B cell (primary cell): Measurements from ENCODE around the gene CETP. TPM values are rescaled to one million over a fixed set of nuclear protein-coding genes. Genes with fewer than 3 reads are reported as not detected.

Source experiments
- ATAC-seq: fragments of 200-7000 bp; cut with Tn5 transposase; one replicate; pipeline ENCODE4 v1.10.0; 2021; ENCODE audit warnings: low read depth, mild to moderate bottlenecking, moderate number of reproducible peaks, moderate library complexity
- CTCF ChIA-PET: fragments of 350-600 bp; sonication (Branson Sonifier 250); formaldehyde crosslinking; loops from one replicate; lab custom pipeline; 2021; ENCODE audit warnings: antibody characterized with exemption, inconsistent platforms; lab: Charles Lee
- POLR2A ChIA-PET: fragments of 350-600 bp; sonication (Branson Sonifier 250); formaldehyde crosslinking; loops from one replicate; lab custom pipeline; 2021; ENCODE audit warnings: antibody characterized with exemption; lab: Charles Lee
- DNase-seq: peaks from one replicate; pipeline ENCODE4 v3.0.0; 2013
- H2AFZ ChIP-seq: 2 replicates; pipeline ENCODE4 v1.6.1; 2012; ENCODE audit warnings: mild to moderate bottlenecking, low read depth, low read length; ENCODE audit not compliant: insufficient read depth, poor library complexity, severe bottlenecking
- H3K27ac ChIP-seq, 2 donors: 1 replicate in 1 of 2; 2 replicates in 1 of 2; pipeline ENCODE4 v1.5.1; 2012 to 2013; ENCODE audit warnings: low read length in 2 of 2, mild to moderate bottlenecking in 2 of 2, moderate library complexity in 1 of 2
- H3K27me3 ChIP-seq, 4 experiments: fragments of 200-600 bp in 1 of 4; sonication (generic) in 1 of 4; replicated peaks in 1 of 4; 1 replicate in 2 of 4; 2 replicates in 2 of 4; pipeline versions ENCODE4 v1.6.1 to v1.7.0; 2013 to 2016; ENCODE audit warnings: low read length in 3 of 4, mild to moderate bottlenecking in 2 of 4, mixed read lengths in 1 of 4, moderate library complexity in 1 of 4; ENCODE audit not compliant: insufficient read depth in 4 of 4, control insufficient read depth in 3 of 4; ENCODE audit errors: control extremely low read depth in 1 of 4
- H3K36me3 ChIP-seq, 2 experiments: replicated peaks in 1 of 2; 1 replicate in 1 of 2; 2 replicates in 1 of 2; pipeline versions ENCODE4 v1.6.1 to v1.7.1; 2013; ENCODE audit warnings: low read length in 1 of 2; ENCODE audit not compliant: insufficient read depth in 2 of 2, control insufficient read depth in 1 of 2; ENCODE audit errors: control extremely low read depth in 1 of 2, extremely low read depth in 1 of 2
- H3K4me1 ChIP-seq, 2 donors: fragments of 200-600 bp in 1 of 2; sonication (generic) in 1 of 2; 1 replicate in 1 of 2; 2 replicates in 1 of 2; pipeline versions ENCODE4 v1.5.1 to v1.6.1; 2013 to 2017; ENCODE audit warnings: low read length in 2 of 2; ENCODE audit not compliant: control insufficient read depth in 2 of 2, insufficient read depth in 2 of 2
- H3K4me2 ChIP-seq: replicated peaks from 2 replicates; pipeline ENCODE3; 2012; ENCODE audit warnings: mild to moderate bottlenecking, low read depth, low read length; ENCODE audit not compliant: poor library complexity, severe bottlenecking
- H3K4me3 ChIP-seq, 5 experiments: fragments of 200-600 bp in 1 of 5; sonication (generic) in 1 of 5; 1 replicate in 3 of 5; 2 replicates in 2 of 5; pipeline versions ENCODE4 v1.5.1 to v1.7.0; 2011 to 2016; ENCODE audit warnings: low read length in 4 of 5, mild to moderate bottlenecking in 4 of 5, low read depth in 2 of 5, control low read depth in 1 of 5, moderate library complexity in 1 of 5; ENCODE audit not compliant: insufficient read depth in 1 of 5; ENCODE audit errors: control extremely low read depth in 1 of 5, extremely low read depth in 1 of 5
- H3K79me2 ChIP-seq: fragments of 200-600 bp; sonication (generic); one replicate; pipeline ENCODE4 v1.6.0; 2016; ENCODE audit warnings: low read length; ENCODE audit not compliant: control insufficient read depth, insufficient read depth
- H3K9ac ChIP-seq: fragments of 200-600 bp; sonication (generic); 2 replicates; pipeline ENCODE4 v1.6.1; 2017; ENCODE audit warnings: mild to moderate bottlenecking, low read length, moderate library complexity
- H3K9me3 ChIP-seq, 3 donors: one replicate each; pipeline versions ENCODE4 v1.6.1 to v1.7.1; 2013; ENCODE audit warnings: low read length in 2 of 3; ENCODE audit not compliant: control insufficient read depth in 2 of 3, insufficient read depth in 1 of 3; ENCODE audit errors: control extremely low read depth in 1 of 3
- H4K20me1 ChIP-seq: 2 replicates; pipeline ENCODE4 v1.6.0; 2012; ENCODE audit warnings: mild to moderate bottlenecking, low read length; ENCODE audit not compliant: insufficient read depth, control insufficient read depth, poor library complexity, severe bottlenecking
- H3K27ac Mint-ChIP-seq: one replicate; pipeline ENCODE4 v1.8.0; 2021; ENCODE audit warnings: mixed read lengths
- H3K27me3 Mint-ChIP-seq: one replicate; pipeline ENCODE4 v1.8.0; 2021; ENCODE audit warnings: mixed read lengths
- H3K4me1 Mint-ChIP-seq: one replicate; pipeline ENCODE4 v1.8.0; 2021; ENCODE audit warnings: mixed read lengths
- H3K4me3 Mint-ChIP-seq: one replicate; pipeline ENCODE4 v1.8.0; 2021; ENCODE audit warnings: mixed read lengths
- H3K9me3 Mint-ChIP-seq: one replicate; pipeline ENCODE4 v1.8.0; 2022; ENCODE audit warnings: mixed read lengths; ENCODE audit not compliant: insufficient read depth
- EZH2 ChIP-seq: IDR thresholded peaks from 2 replicates; pipeline ENCODE4 v1.6.1; 2012; ENCODE audit warnings: borderline replicate concordance, low read depth, mild to moderate bottlenecking, moderate library complexity, low read length; ENCODE audit not compliant: insufficient read depth, poor library complexity, severe bottlenecking
- WGBS: methylation state at CpG from one replicate; pipeline ENCODE4 v1.1.5; 2013; ENCODE audit warnings: missing lambda C conversion rate; ENCODE audit not compliant: insufficient coverage; 5-methylcytosine and 5-hydroxymethylcytosine counted together
- intact Hi-C: fragments of 100-400 bp; cut with micrococcal nuclease; formaldehyde crosslinking; loops from one replicate; pipeline ENCODE4 v1.10.0; 2022
- polyA plus RNA-seq: library from polyadenylated mRNA; depleted of rRNA; stranded (reverse); fragments of >200 nt; gene quantifications from 2 replicates; pipeline ENCODE4 v1.2.3, GENCODE V29; 2012
- total RNA-seq, 2 donors: library from RNA; stranded (reverse); fragments of 120-200 nt in 1 of 2; gene quantifications; 1 replicate in 1 of 2; 2 replicates in 1 of 2; pipeline versions ENCODE4 v1.2.3 to v1.2.4, GENCODE V29; 2013 to 2022
- TF ChIP-seq, protein P1 (sequence below): fragments of 200-600 bp; IDR thresholded peaks from one replicate; pipeline ENCODE4 v1.8.0; 2022; ENCODE audit warnings: antibody characterized with exemption, mild to moderate bottlenecking

CETP gene
- total and polyA plus RNA-seq, 2 donors (not counting 1 experiment from before 2014, with no cell fraction given) = 0.18 to 1.3 TPM

DNA sequence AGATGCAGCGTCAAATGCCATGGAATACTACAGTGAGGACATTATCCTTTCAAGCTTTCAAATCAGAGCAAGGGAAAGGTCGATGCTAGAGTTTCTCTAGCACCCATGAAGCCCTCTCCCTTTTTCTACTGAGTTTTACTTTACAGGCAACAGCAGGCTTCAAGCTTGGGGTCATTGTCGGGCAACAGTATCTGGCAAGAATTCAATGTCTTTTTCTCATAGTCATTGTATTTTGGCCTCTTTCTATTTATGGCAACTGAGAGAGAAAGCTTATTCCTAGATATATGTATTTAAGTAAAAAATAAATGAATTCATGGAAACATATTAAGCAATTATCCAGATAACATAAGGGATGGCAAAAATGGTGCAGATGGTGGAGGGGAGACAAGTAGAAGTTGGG, 364 bp upstream of the CETP start:
- Histone ChIP-seq H3K27ac (no peak overlapping the region), H3K9ac (no peak overlapping the region), H3K27me3 (no peaks in the 10 kb centered on the region), H3K4me2 (no peak overlapping the region), H3K79me2 (peaks cover 6% of the 10 kb centered on the region), H3K9me3 (no peaks in the 10 kb centered on the region), H3K4me3 (no peak overlapping the region), H3K4me1 (peaks cover 17 to 22% of the 10 kb centered on the region in 2 donors), H2AFZ (no peak overlapping the region), H3K36me3 (no peaks in the 10 kb centered on the region), H4K20me1 (no peaks in the 10 kb centered on the region)
- DNase-seq (no peak), ATAC-seq (no peak)
- Mint-ChIP-seq H3K27me3 (no peaks in the 10 kb centered on the region), H3K9me3 (no peaks in the 10 kb centered on the region), H3K4me1 (peaks cover 21% of the 10 kb centered on the region), H3K27ac (no peak overlapping the region), H3K4me3 (no peak overlapping the region)
- intact Hi-C loops = no loop called here
- 94% methylated on average over 2 of the region's 3 CpGs for WGBS
- CTCF ChIA-PET = interaction anchor here (1.1 to 7.7 kb wide), 6 partner anchors 9 to 123 kb away, joined by 3 to 213 read pairs (median 42); no protein-coding TSS in a partner anchor
- TF ChIP-seq, protein P1, sequence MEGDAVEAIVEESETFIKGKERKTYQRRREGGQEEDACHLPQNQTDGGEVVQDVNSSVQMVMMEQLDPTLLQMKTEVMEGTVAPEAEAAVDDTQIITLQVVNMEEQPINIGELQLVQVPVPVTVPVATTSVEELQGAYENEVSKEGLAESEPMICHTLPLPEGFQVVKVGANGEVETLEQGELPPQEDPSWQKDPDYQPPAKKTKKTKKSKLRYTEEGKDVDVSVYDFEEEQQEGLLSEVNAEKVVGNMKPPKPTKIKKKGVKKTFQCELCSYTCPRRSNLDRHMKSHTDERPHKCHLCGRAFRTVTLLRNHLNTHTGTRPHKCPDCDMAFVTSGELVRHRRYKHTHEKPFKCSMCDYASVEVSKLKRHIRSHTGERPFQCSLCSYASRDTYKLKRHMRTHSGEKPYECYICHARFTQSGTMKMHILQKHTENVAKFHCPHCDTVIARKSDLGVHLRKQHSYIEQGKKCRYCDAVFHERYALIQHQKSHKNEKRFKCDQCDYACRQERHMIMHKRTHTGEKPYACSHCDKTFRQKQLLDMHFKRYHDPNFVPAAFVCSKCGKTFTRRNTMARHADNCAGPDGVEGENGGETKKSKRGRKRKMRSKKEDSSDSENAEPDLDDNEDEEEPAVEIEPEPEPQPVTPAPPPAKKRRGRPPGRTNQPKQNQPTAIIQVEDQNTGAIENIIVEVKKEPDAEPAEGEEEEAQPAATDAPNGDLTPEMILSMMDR = no peak
- TF ChIP-seq EZH2 = no peak
- POLR2A ChIA-PET = no interaction called here

DNA sequence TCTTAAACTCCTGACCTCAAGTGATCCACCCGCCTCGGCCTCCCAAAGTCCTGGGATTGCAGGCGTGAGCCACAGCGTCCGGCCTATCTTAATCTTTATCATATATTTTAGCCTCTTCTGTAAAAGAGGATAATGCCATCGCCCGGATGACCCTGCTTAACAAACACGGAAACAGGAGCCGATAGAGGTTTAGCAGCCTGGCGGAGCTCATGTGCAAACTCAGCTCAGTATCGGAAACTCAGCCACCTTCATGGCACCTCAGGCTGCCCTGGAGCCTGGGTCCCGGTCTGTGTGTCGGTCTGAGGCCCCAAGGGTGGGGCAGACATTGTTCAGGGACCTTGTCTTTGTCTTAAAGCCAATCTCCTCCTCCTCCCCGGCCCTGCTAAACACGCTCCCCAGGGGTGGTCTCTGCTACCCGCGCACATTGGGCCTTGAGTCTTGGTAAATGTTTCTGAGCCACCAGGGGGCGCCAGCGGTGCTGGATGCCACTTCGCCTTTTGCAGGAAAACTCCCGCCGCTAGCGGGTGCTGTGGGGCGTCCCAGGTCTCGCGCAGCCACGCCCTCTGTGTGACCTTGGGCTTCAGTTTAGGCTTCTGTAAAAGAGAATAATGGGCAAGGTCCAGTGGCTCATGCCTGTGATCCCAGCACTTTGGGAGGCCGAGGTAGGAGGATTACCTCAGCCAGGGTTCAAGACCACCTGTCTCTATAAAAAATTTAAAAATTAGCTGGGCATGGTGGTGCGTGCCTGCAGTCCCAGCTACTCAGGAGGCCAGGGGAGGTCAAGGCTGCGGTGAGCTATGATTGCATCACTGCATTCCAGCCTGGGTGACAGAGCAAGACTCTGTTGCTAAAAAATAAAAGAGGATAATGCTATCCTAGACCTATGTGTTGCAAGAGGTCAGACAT, 2.7 kb downstream of the CETP start:
- WGBS = 45% methylated on average over 28 of the region's 30 CpGs
- Histone ChIP-seq H3K27me3 (no peaks in the 10 kb centered on the region), H3K4me3 (no peak overlapping the region), H3K79me2 (peaks cover 6% of the 10 kb centered on the region), H4K20me1 (no peaks in the 10 kb centered on the region), H3K9me3 (no peaks in the 10 kb centered on the region), H3K9ac (no peak overlapping the region), H3K4me1 (peaks cover 17 to 22% of the 10 kb centered on the region in 2 donors), H3K27ac (peak overlapping the region; percentile 4 to 20), H3K36me3 (no peaks in the 10 kb centered on the region), H3K4me2 (peak overlapping the region; percentile 29), H2AFZ (peak overlapping the region; percentile 64)
- H3K9me3 Mint-ChIP-seq = no peaks in the 10 kb centered on the region
- ChIA-PET CTCF (interaction anchor here (0.6 to 7.7 kb wide), 40 partner anchors 9 to 208 kb away, joined by 3 to 213 read pairs (median 5); partner anchors contain the start of genes CPNE2, NLRC5 and SLC12A3), POLR2A (interaction anchor here (0.8 to 4.1 kb wide), 6 partner anchors 13 to 81 kb away, joined by 3 to 24 read pairs (median 8); partner anchors contain the start of gene NLRC5)
- peaks cover 23% of the 10 kb centered on the region for H3K4me1 Mint-ChIP-seq
- peak; percentile 94 for DNase-seq
- peak; percentile 92 for ATAC-seq
- H3K27ac Mint-ChIP-seq = peak overlapping the region; percentile 83
- H3K27me3 Mint-ChIP-seq = no peaks in the 10 kb centered on the region
- TF ChIP-seq, protein P1 = peak; percentile 99
- no peak for TF ChIP-seq EZH2
- H3K4me3 Mint-ChIP-seq = no peak overlapping the region
- intact Hi-C loops = loop anchor here (1.0 to 5.0 kb wide), 7 partner anchors 10 to 204 kb away; partner anchors contain the start of gene NLRC5
